ENCODE measurements around the gene HSF5.

GRCh38 chr17:58394534-58395223 lies 93.5 kb downstream of the HSF5 start:
- no peak for TF ChIP-seq CTCF (IDR thresholded peaks at IDR 0.05)
- TF ChIP-seq POLR2A (IDR thresholded peaks at IDR 0.05; ENCODE audit: low read depth) = no peak
- no peak for TF ChIP-seq EP300 (IDR thresholded peaks at IDR 0.05)

Data from esophagus muscularis mucosa (tissue), 4 donors.